ENCODE measurements around the gene MT1G. TPM values are rescaled to one million over a fixed set of nuclear protein-coding genes. Genes with fewer than 3 reads are reported as not detected.

MT1G gene
- total RNA-seq, 1 experiment from 2014 or later, result 23.4 TPM

DNA sequence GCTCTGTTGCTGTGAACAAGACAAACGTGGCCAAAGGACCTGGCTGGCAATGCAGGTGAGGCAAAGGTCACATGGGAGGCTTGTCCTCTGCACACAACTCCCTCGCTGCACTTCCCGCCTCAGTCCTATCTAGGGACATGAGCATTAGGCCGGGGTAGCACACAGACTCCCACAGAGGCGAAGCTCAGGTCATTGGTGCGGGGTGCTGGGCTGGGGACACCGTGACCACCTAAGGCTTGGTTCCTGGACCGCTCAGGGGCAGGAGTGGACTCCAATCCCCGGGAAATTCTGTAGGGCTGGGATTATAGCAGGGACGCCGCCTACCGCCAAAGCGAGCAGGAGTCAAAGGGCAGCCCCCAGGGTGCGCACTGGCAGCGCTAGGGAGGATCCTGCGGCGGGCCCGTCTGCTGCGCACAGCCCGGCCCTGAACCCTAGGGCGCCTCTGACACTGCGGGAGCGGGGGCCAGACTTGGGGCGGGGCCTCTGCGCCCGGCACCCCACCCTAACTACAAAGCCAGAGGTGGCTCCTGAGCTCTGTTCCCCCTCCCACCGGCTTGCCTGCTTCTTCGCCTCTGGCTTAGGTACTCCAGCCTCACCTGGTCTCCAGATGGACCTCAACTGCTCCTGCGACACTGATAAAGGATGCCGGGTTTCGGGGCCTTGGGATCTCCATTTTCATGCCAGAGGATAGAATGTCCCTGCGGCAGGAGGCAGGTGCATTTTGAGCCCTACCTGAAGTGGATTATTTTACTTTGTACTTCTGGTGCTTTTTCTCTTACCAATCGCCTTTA is 20.0 kb downstream of the MT1G start:
- H3K27me3 ChIP-seq (ENCODE audit: insufficient read depth, low read length), result peaks cover 43% of the 10 kb centered on the region; the same call in 1 of the 2 replicates
- H3K23me2 ChIP-seq (ENCODE audit: insufficient read length, low read depth, low read length, poor library complexity, severe bottlenecking), result no peaks in the 10 kb centered on the region
- no peak overlapping the region for H2AFZ ChIP-seq (ENCODE audit: low read length)
- no peak overlapping the region for H3K56ac ChIP-seq (ENCODE audit: insufficient read length, low read depth, low read length)
- H3K4me2 ChIP-seq (ENCODE audit: insufficient read depth, insufficient read length, low read length), result peak overlapping the region; percentile 7
- no peaks in the 10 kb centered on the region for H3K9me3 ChIP-seq (ENCODE audit: control insufficient read depth, low read depth, low read length)
- H3T11ph ChIP-seq (ENCODE audit: low read length), result no peak overlapping the region
- H3K79me2 ChIP-seq (ENCODE audit: insufficient read depth, low read length), result no peaks in the 10 kb centered on the region
- H3K9me3 Mint-ChIP-seq, result no peaks in the 10 kb centered on the region
- DNase-seq, result peak; percentile 63
- H3K4me1 ChIP-seq (ENCODE audit: insufficient read depth, low read length), result no peaks in the 10 kb centered on the region
- no peaks in the 10 kb centered on the region for H4K20me1 ChIP-seq (ENCODE audit: control insufficient read depth, insufficient read depth, insufficient read length)
- H4K5ac ChIP-seq (ENCODE audit: insufficient read length, low read depth, low read length), result no peak overlapping the region
- H3K9ac ChIP-seq (ENCODE audit: extremely low read depth, insufficient read length, low read length), result no peak overlapping the region
- no peak overlapping the region for H4K8ac ChIP-seq (replicated peaks; ENCODE audit: insufficient read length, low read depth, low read length)
- no peak overlapping the region for H2AK5ac ChIP-seq (ENCODE audit: insufficient read length, low read length)
- H3K4ac ChIP-seq (ENCODE audit: low read depth, low read length), result no peak overlapping the region
- H3K27ac ChIP-seq (ENCODE audit: insufficient read length, low read depth, low read length), result no peak overlapping the region
- H2BK20ac ChIP-seq (ENCODE audit: low read depth, low read length, poor library complexity, severe bottlenecking), result no peak overlapping the region
- H3K18ac ChIP-seq (ENCODE audit: insufficient read length, low read depth, low read length), result no peak overlapping the region
- H2BK12ac ChIP-seq (ENCODE audit: insufficient read length, low read depth, low read length), result no peak overlapping the region
- peaks cover 96% of the 10 kb centered on the region for H3K27me3 Mint-ChIP-seq (ENCODE audit: low read depth)
- no peak overlapping the region for H2BK15ac ChIP-seq (ENCODE audit: low read depth, low read length)
- H3K36me3 Mint-ChIP-seq (ENCODE audit: insufficient read depth in 1 of 3, low read depth in 3 of 3), result no peaks in the 10 kb centered on the region
- no peak overlapping the region; a peak in 1 of 5 replicates for H3K4me3 Mint-ChIP-seq
- H3K14ac ChIP-seq (ENCODE audit: insufficient read depth, low read length), result no peak overlapping the region
- H3K79me1 ChIP-seq (ENCODE audit: insufficient read depth, low read depth, low read length, poor library complexity, severe bottlenecking), result no peaks in the 10 kb centered on the region
- TF ChIP-seq, protein P1, sequence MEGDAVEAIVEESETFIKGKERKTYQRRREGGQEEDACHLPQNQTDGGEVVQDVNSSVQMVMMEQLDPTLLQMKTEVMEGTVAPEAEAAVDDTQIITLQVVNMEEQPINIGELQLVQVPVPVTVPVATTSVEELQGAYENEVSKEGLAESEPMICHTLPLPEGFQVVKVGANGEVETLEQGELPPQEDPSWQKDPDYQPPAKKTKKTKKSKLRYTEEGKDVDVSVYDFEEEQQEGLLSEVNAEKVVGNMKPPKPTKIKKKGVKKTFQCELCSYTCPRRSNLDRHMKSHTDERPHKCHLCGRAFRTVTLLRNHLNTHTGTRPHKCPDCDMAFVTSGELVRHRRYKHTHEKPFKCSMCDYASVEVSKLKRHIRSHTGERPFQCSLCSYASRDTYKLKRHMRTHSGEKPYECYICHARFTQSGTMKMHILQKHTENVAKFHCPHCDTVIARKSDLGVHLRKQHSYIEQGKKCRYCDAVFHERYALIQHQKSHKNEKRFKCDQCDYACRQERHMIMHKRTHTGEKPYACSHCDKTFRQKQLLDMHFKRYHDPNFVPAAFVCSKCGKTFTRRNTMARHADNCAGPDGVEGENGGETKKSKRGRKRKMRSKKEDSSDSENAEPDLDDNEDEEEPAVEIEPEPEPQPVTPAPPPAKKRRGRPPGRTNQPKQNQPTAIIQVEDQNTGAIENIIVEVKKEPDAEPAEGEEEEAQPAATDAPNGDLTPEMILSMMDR (conservative IDR thresholded peaks at IDR 0.05), result peak; percentile 37; the same call in 2 of the 3 replicates
- H4K91ac ChIP-seq (ENCODE audit: insufficient read length, low read depth, low read length), result no peak overlapping the region
- H3K4me1 Mint-ChIP-seq, result peaks cover 13 to 24% of the 10 kb centered on the region in 2 experiments
- no peak overlapping the region for H3K27ac Mint-ChIP-seq
- H2BK120ac ChIP-seq (ENCODE audit: low read depth, low read length, poor library complexity, severe bottlenecking), result no peak overlapping the region
- no peak overlapping the region for H2BK5ac ChIP-seq (ENCODE audit: insufficient read length, low read length)
- no peak overlapping the region for H3K23ac ChIP-seq (ENCODE audit: insufficient read length, low read depth, low read length)
- WGBS (ENCODE audit: extremely low coverage, insufficient read length, low lambda C conversion rate), result no CpG with 5 or more reads among the region's 33 CpGs

Data from H9 (cell line).